Upper lobe of left lung (tissue), 4 donors: ENCODE data around the gene IVNS1ABP.

Experiments used
- CTCF ChIP-seq, 6 experiments: fragments of 450-650 bp in 4 of 6; fragments of 200-600 bp in 2 of 6; sonication (generic) in 2 of 6; IDR thresholded peaks; one replicate each; pipeline ENCODE4 v1.5.1; 2016 to 2019; ENCODE audit warnings: antibody characterized with exemption in 6 of 6
- POLR2A ChIP-seq, 4 donors: fragments of 450-650 bp; IDR thresholded peaks; one replicate each; pipeline ENCODE4 v1.5.1; 2016 to 2017; ENCODE audit warnings: antibody characterized with exemption in 4 of 4, mild to moderate bottlenecking in 2 of 4
- POLR2AphosphoS5 ChIP-seq, 2 donors: sonication (generic); formaldehyde crosslinking; IDR thresholded peaks; one replicate each; pipeline ENCODE4 v1.5.1; 2017; ENCODE audit warnings: antibody characterized with exemption in 2 of 2

GRCh38 chr1:185309566-185309965 is 7.5 kb downstream of the IVNS1ABP start:
- TF ChIP-seq CTCF (IDR thresholded peaks at IDR 0.05) (no peak), POLR2A (IDR thresholded peaks at IDR 0.05) (no peak), POLR2AphosphoS5 (IDR thresholded peaks at IDR 0.05) (no peak)
